Measurements from ENCODE around the gene CACYBP.

DNA sequence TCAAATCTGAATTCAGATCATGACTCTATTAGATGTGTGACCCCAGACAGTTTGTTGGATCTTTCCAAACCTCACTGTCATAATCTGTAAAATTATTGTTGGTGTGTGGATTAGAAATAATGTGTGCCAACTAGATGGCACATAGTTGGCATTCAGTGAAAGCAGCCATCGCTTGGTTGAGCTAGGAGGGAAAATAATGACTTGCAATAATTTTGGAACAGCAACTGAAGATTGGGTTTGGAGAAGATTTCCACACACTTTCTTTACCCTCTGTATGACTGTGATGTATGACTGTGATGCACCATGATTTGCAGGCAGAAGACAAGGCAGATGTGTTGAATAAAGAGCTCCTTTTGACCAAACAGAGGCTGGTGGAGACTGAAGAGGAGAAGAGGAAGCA is 24.0 kb upstream of the CACYBP start:
- TF ChIP-seq EZH2phosphoT487 (IDR thresholded peaks at IDR 0.05; ENCODE audit: borderline replicate concordance, low read depth, low read length) = no peak
- TF ChIP-seq, protein P1, sequence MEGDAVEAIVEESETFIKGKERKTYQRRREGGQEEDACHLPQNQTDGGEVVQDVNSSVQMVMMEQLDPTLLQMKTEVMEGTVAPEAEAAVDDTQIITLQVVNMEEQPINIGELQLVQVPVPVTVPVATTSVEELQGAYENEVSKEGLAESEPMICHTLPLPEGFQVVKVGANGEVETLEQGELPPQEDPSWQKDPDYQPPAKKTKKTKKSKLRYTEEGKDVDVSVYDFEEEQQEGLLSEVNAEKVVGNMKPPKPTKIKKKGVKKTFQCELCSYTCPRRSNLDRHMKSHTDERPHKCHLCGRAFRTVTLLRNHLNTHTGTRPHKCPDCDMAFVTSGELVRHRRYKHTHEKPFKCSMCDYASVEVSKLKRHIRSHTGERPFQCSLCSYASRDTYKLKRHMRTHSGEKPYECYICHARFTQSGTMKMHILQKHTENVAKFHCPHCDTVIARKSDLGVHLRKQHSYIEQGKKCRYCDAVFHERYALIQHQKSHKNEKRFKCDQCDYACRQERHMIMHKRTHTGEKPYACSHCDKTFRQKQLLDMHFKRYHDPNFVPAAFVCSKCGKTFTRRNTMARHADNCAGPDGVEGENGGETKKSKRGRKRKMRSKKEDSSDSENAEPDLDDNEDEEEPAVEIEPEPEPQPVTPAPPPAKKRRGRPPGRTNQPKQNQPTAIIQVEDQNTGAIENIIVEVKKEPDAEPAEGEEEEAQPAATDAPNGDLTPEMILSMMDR (conservative IDR thresholded peaks at IDR 0.05; ENCODE audit: low read length) = no peak

Data from OCI-LY7 (cell line).